ENCODE data around the gene CMTM3. TPM values are rescaled to one million over a fixed set of nuclear protein-coding genes. Genes with fewer than 3 reads are reported as not detected.
A peak's percentile ranks its signal among the peaks of the same experiment; 100 is the strongest.

Gene CMTM3
- total and polyA plus RNA-seq, 8 donors = 0.79 to 20.8 (median 4.0) TPM

DNA sequence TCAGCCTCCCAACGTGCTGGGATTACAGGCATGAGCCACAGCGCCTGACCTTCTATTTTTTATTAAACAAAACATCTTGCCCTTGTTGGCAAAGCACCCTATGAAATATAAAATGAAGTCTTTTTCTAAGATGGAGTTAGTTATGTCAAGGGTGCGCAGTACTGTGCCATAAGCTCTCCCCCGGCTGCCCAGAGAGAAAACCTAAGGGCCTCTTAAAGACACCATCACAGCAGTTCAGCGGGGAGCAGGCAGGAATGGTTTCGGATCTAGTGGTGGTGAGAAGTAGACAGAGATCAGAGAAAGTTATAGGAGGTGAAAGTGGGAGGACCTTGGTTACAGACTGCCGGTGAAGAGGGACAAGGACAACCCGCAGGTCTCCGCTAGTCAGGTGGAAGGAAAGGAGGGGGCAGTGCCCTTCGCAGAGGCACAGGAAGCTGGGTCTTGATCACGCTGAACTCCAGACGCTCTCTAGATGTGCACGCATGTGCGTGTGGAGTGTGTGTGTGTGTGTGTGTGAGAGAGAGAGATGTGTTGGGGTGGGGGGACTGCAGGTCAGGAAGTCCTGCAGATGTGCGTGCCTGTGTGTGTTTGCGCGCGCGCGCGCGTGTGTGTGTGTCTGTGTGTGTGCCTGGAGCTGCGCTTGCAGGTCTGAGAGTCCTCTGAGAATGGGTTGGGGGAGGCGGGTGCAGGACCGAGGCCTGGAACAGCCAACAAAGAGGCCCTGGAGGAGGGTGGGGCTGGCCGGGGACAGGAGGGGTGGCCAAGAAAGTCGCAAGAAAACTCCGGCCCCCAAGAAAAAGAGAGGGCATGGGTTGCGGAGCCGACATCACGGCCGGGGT is 748 bp upstream of the CMTM3 start:
- Histone ChIP-seq H3K9me3 (no peaks in the 10 kb centered on the region), H3K27ac (peak overlapping the region in 1 of 4 donors; percentile 66), H3K36me3 (no peaks in the 10 kb centered on the region), H3K4me3 (peak overlapping the region; percentile 38 to 70 (median 44)), H3K4me1 (no peaks in the 10 kb centered on the region), H3K27me3 (no peaks in the 10 kb centered on the region)
- intact Hi-C loops (cut with DNase I) = no loop called here
- ATAC-seq (peak in 3 of 4 donors; percentile 5 to 24 (median 16)), DNase-seq (peak in 4 of 6 donors; percentile 17 to 69 (median 30)), FAIRE-seq (no peak)
- TF ChIP-seq, protein P1, sequence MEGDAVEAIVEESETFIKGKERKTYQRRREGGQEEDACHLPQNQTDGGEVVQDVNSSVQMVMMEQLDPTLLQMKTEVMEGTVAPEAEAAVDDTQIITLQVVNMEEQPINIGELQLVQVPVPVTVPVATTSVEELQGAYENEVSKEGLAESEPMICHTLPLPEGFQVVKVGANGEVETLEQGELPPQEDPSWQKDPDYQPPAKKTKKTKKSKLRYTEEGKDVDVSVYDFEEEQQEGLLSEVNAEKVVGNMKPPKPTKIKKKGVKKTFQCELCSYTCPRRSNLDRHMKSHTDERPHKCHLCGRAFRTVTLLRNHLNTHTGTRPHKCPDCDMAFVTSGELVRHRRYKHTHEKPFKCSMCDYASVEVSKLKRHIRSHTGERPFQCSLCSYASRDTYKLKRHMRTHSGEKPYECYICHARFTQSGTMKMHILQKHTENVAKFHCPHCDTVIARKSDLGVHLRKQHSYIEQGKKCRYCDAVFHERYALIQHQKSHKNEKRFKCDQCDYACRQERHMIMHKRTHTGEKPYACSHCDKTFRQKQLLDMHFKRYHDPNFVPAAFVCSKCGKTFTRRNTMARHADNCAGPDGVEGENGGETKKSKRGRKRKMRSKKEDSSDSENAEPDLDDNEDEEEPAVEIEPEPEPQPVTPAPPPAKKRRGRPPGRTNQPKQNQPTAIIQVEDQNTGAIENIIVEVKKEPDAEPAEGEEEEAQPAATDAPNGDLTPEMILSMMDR (IDR thresholded peaks at IDR 0.05) = no peak
- 29 to 54% methylated on average over 32 of the region's 32 CpGs for WGBS, 2 donors

DNA sequence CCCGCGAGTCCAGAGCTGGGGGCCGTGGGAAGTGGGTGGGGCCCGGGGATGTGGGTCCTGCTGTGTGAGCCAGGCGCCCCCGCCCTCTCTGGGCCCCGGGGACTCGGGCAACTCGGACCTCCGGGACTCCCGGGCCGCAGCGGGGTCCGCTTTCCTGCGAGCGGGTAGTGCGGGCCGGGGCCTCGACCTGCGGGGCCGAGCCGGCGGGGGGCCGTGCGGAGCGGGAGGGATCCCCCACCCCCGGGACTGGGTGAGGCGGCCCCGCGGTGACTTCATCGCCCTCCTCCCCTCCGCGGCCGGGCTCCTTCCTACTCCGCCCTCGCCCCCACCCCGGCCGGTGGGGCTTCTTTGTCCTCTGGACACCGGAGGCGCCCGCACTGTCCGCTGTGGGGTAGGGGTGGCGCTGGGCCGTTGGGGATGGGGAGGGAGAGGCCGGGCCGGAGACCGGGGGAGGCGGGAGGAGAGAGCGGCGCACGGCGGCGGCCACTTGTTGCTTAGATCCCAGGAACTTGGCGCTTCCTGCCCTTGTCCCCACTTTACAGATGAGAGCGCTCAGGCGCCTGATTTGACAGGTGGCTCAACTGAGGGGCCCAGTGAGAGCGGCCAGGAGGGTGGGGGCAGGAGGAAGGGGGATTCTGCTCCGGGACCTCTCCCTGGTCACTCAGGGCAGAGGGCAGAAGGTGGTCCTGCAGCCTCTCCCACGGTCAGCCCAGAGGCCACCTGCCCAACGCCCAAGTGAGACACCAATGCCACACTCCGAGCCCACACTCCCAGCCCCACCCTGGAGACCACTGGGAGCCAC is 874 bp downstream of the CMTM3 start:
- Histone ChIP-seq H3K27me3 (no peaks in the 10 kb centered on the region), H3K36me3 (no peaks in the 10 kb centered on the region), H3K4me1 (no peaks in the 10 kb centered on the region), H3K27ac (peak overlapping the region in 3 of 4 donors; percentile 42 to 66 (median 55)), H3K4me3 (peak overlapping the region; percentile 38 to 70 (median 44)), H3K9me3 (no peaks in the 10 kb centered on the region)
- intact Hi-C loops (cut with DNase I) = loop anchor here in 1 of 3 donors (5.0 kb wide), 1 partner anchor 203 kb away; no protein-coding TSS in a partner anchor
- TF ChIP-seq, protein P1 (IDR thresholded peaks at IDR 0.05) = no peak
- 28 to 29% methylated on average over 26 to 61 of the region's 61 CpGs for WGBS, 2 donors
- ATAC-seq (peak; percentile 12 to 31 (median 28)), DNase-seq (peak in 3 of 6 donors; percentile 51 to 83 (median 71)), FAIRE-seq (no peak)

DNA sequence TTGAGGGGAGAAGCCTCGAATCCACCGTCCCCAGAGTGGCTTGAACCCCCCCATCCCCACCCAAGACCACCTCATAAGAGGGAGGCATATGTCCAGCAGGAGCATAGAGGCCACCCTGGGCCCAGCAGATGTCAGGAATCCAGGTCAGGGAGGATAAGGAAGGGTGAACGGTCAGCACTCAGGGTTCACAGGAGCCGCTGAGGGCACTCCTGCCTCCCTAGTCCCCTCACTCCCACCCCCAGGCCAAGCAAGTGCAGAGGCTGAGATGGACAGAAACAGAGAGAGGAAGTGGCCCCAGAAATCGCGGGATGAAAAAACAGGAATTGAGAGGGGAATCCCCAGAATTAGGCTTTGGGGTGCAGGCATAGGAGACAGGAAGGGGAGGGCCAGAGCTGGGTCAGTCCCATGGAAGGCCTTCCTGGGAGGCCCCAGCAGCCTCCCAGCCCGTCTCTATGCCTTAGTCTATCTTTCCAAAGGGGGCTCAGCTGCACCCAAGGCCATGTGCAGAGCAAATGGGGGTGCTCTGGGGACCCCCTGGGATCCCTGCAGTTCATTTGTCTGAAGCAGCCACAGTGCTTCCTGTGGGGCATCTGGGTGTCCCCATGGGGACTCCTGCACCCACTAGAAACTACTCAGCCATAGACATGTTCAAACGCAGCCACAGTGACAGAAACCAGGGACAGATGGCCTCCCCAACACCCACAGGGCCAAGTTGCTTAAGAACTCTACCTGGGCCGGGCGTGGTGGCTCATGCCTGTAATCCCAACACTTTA is 1.7 kb downstream of the CMTM3 start:
- H3K4me3 ChIP-seq = peak overlapping the region in 2 of 4 donors; percentile 42 to 70
- H3K27ac ChIP-seq = no peak overlapping the region
- intact Hi-C loops (cut with DNase I) = loop anchor here in 1 of 3 donors (5.0 kb wide), 1 partner anchor 204 kb away; no protein-coding TSS in a partner anchor
- no peaks in the 10 kb centered on the region for H3K36me3 ChIP-seq
- no peaks in the 10 kb centered on the region for H3K4me1 ChIP-seq
- TF ChIP-seq, protein P1 (IDR thresholded peaks at IDR 0.05) = no peak
- H3K27me3 ChIP-seq = no peaks in the 10 kb centered on the region
- no peak for ATAC-seq
- 78 to 80% methylated on average over 10 of the region's 10 CpGs for WGBS, 2 donors
- no peaks in the 10 kb centered on the region for H3K9me3 ChIP-seq
- DNase-seq = no peak
- FAIRE-seq = no peak

DNA sequence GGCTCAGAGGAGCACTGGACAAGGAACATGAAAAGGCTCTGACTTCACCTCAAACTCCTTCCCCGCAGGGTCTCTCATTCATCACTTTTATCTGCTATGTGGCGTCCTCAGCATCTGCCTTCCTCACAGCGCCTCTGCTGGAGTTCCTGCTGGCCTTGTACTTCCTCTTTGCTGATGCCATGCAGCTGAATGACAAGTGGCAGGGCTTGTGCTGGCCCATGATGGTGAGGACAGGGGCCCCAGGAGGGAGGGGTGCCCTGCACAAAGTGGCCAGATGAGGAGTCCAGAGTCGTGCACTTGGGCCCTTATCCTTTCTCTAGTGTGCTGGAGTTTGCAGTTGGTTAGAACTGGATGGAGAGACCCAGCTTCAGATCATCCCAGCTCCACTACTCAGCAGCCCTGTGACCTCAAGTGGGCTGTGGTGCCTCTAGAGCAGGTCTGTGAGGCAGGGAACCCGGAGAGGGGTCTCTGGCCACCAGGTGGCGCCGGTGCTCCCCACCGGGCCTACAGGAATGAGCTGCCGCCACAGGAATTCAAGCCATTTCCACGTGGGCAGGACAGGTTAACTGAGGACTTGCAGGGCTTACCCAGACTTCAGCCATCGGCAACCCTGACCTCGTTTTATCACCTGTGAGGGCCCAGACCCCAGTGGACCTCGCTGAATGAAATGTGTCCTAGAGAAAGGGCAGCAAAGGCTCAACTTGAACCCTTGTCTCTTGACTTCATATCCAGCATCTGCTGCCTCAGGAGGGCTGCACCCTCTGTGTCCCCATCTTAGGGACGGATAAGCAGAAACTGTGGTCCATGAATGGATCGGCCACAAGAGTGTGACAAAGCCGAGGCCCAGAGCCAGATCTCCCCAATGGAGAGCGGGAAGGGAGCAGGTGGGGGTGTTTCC is 4.0 kb downstream of the CMTM3 start:
- Histone ChIP-seq H3K27ac (no peak overlapping the region), H3K36me3 (no peaks in the 10 kb centered on the region), H3K4me3 (no peak overlapping the region), H3K27me3 (no peaks in the 10 kb centered on the region), H3K9me3 (no peaks in the 10 kb centered on the region), H3K4me1 (no peaks in the 10 kb centered on the region)
- FAIRE-seq (no peak), DNase-seq (peak; percentile 82 to 98 (median 89)), ATAC-seq (peak; percentile 72 to 80 (median 78))
- 29 to 30% methylated on average over 17 of the region's 17 CpGs for WGBS, 2 donors
- intact Hi-C loops (cut with DNase I) = loop anchor here in 1 of 3 donors (5.0 kb wide), 1 partner anchor 206 kb away; no protein-coding TSS in a partner anchor
- TF ChIP-seq, protein P1 (IDR thresholded peaks at IDR 0.05) = peak; percentile 83 to 92 (median 90)
